GM12873 (cell line): ENCODE results near the gene PRRT4.

Experiments
- CTCF ChIP-seq: IDR thresholded peaks from 2 replicates; pipeline ENCODE4 v1.5.1; 2012; ENCODE audit warnings: low read depth, mild to moderate bottlenecking, moderate library complexity, low read length, control low read depth; ENCODE audit not compliant: insufficient read depth; ENCODE audit errors: missing control alignments

The PRRT4 gene

GRCh38 chr7:128399991-128400390 is 38.5 kb upstream of the PRRT4 start:
- no peak for TF ChIP-seq CTCF

GRCh38 chr7:128398841-128399135 is 37.3 kb upstream of the PRRT4 start:
- TF ChIP-seq CTCF: no peak

- peak; percentile 99 for TF ChIP-seq CTCF
Observed at GRCh38 chr7:128398016-128398840, 36.7 kb upstream of the PRRT4 start.

GRCh38 chr7:128396357-128396756 is 34.9 kb upstream of the PRRT4 start:
- TF ChIP-seq CTCF: no peak

GRCh38 chr7:128395748-128396147 is 34.3 kb upstream of the PRRT4 start:
- TF ChIP-seq CTCF: peak; percentile 18

GRCh38 chr7:128394904-128395496 is 33.5 kb upstream of the PRRT4 start:
- TF ChIP-seq CTCF: no peak

GRCh38 chr7:128393526-128394330 is 32.2 kb upstream of the PRRT4 start:
- no peak for TF ChIP-seq CTCF
